GM11168 (cell line): ENCODE data around the gene KIF21A.
"Not testable (repeated sequence)": the region's sequence is repeated elsewhere in the genome, so short reads cannot be mapped to it uniquely, and the experiment has no call there.

ENCODE experiments used
- in situ Hi-C: fragments of 300-500 bp; cut with MboI; formaldehyde crosslinking; loops from one replicate; pipeline ENCODE4 v1.12.0; 2022; ENCODE audit warnings: low sequenced_read_pairs; ENCODE audit not compliant: unreplicated experiment

The KIF21A gene, protein sequence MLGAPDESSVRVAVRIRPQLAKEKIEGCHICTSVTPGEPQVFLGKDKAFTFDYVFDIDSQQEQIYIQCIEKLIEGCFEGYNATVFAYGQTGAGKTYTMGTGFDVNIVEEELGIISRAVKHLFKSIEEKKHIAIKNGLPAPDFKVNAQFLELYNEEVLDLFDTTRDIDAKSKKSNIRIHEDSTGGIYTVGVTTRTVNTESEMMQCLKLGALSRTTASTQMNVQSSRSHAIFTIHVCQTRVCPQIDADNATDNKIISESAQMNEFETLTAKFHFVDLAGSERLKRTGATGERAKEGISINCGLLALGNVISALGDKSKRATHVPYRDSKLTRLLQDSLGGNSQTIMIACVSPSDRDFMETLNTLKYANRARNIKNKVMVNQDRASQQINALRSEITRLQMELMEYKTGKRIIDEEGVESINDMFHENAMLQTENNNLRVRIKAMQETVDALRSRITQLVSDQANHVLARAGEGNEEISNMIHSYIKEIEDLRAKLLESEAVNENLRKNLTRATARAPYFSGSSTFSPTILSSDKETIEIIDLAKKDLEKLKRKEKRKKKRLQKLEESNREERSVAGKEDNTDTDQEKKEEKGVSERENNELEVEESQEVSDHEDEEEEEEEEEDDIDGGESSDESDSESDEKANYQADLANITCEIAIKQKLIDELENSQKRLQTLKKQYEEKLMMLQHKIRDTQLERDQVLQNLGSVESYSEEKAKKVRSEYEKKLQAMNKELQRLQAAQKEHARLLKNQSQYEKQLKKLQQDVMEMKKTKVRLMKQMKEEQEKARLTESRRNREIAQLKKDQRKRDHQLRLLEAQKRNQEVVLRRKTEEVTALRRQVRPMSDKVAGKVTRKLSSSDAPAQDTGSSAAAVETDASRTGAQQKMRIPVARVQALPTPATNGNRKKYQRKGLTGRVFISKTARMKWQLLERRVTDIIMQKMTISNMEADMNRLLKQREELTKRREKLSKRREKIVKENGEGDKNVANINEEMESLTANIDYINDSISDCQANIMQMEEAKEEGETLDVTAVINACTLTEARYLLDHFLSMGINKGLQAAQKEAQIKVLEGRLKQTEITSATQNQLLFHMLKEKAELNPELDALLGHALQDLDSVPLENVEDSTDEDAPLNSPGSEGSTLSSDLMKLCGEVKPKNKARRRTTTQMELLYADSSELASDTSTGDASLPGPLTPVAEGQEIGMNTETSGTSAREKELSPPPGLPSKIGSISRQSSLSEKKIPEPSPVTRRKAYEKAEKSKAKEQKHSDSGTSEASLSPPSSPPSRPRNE (N-terminal part only)

DNA sequence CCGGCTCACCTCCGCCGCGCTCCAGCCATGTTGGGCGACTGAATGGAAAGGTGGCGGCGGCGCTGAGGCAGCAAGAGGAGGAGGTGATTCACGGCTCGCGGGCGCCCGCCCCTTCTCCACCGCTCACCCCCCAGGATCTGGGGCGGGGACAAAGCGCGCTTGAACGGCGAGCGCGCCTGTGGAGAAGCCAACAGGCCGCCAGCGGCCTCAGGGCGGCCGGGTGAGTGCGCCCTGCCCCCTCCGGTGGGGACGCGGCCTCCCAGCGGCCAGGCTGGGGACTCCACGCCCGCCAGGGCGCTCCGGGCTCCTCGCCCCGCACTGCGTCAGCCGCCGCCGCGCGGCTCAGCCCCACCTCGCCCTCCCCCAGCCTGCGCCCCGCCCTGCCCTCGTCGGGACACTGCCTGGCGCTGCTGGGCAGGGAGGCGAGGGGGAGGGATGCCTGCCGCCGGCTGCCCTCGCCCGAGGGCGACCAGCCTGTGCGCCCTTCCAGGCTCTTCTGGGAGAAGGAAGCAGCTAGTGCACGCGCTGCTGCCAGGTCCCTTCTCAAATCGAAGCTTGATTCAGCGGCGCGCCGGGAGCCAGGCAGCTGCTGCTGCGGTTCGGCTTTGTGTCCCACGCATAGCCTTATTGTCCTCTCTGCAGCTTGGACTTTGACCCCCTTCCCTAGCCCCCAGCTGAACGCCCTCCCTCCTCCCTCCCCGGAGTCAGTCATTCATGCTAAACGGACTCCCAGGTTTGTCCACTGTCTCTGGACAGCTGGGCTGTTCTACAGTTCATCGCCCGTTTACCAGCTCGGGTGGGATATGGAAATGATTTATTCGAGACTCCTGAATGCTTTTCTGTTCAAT is at the start of gene KIF21A:
KIF21A (minus strand) TSS at position 40 of the 848 bp plus-strand sequence. CDS start 150 bp downstream, outside the sequence.
- in situ Hi-C loops, result no loop called here

DNA sequence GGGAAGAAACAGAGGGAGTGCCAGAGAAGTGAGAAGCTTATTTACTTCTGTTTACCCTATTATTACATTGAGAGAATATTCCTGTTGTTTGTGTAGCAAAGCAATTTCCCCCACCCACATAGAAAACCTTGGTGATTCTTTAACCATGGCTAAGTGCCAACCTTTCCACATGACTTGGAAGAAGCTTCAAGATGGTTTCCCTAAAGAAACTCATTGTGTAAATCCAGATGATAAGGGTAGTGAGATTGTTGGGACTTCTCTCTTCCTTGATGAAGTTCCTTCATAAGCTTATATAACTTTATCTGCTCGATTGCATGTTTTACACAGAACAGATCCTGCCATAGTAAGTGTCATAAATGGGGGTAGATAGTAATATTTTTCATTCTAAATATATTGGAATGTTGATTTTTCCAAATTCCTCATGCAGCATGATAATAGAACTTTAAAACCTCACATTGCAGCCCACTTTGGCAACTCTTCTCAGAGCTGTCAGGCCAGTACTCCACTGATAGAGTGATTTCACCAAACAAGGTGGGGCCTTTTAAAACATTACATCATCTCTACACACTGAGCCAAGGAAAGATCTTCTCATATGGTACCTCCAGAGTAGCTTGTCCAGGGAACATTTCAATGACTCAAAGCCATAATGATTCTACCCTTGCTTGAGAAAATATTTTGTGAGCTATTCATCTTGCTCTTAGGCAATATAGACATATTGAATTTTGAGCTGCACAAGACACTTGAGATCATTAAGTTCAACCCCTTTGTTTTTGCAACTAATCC is 47.8 kb upstream of the KIF21A start:
- in situ Hi-C loops, result no loop called here

DNA sequence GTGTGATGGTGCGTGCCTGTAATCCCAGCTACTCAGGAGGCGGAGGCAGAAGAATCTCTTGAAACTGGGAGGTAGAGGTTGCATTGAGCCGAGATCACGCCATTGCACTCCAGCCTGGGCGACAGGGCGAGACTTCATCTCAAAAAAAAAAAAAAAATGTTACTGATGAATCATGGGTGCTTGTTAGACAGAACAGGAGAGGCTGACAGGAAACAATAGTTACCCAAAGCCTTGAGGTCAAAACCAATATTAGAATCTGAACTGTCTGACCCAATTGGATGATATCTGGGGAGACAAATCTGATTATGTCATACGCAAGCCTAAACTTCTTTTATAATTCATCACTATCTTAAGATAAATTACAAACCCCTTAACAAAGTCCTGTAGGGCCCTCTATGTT is 40.7 kb upstream of the KIF21A start:
- in situ Hi-C loops, result no loop called here

DNA sequence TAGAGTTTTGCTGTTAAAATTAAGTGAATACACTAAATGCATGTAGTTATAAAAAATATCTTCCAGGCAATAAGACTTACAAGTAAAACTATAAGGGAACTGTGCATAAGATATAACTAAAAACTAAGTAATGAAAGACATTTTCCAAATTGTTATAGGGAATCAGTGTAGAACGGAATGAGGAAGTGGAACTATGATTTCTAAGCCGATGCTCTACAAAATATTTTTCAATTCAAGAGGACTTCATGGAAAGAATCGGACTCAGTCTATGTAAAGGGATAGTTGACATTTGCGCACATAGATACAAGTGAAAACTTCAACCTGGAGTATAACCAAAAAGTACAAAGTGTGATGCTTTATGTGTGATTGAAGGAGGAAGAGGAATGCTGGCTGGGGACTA is 40.1 kb upstream of the KIF21A start:
- in situ Hi-C loops, result no loop called here

DNA sequence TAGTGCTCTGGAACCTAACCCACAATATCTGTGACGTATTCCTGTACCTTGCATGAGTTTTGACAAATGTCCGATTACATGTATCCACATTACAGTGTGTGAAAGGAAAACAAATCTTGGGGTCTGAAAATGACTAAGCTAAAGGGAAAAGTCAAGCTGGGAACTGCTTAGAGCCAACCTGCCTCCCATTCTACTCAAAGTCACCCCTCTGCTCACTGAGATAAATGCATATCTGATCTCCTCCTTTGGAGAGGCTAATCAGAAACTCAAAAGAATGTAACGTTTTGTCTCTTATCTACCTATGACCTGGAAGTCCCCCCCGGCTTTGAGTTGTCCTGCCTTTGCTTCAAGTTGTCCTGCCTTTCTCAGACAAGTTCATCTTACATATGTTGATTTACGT is 34.0 kb upstream of the KIF21A start:
- in situ Hi-C loops, result no loop called here

DNA sequence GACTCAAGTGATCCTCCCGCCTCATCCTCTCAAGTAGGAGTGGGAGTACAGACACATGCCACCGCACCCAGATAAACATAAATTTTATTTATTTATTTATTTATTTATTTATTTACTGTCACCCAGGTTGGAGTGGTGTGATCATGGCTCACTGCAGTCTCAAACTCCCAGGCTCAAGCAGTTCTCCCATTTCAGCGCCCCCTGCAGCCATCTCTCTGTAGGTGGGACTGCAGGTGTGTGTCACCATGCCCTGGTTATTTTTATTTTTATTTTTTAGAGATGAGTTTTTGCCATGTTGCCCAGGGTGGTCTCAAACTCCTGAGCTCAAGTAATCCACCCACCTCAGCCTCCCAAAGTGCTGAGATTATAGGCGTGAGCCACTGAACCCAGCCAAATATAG is 33.2 kb upstream of the KIF21A start:
- in situ Hi-C loops, result no loop called here

DNA sequence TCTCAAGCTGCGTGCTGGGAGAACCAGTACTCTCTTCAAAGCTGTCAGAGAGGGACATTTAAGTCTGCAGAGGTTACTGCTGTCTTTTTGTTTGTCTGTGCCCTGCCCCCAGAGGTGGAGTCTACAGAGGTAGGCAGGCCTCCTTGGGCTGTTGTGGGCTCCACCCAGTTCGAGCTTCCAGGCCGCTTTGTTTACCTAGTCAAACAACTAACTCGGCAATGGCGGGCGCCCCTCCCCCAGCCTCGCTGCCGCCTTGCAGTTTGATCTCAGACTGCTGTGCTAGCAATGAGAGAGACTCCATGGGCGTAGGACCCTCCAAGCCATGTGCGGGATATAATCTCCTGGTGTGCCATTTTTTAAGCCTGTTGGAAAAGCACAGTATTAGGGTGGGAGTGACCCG is 32.2 kb upstream of the KIF21A start:
- in situ Hi-C loops, result not testable (repeated sequence)

DNA sequence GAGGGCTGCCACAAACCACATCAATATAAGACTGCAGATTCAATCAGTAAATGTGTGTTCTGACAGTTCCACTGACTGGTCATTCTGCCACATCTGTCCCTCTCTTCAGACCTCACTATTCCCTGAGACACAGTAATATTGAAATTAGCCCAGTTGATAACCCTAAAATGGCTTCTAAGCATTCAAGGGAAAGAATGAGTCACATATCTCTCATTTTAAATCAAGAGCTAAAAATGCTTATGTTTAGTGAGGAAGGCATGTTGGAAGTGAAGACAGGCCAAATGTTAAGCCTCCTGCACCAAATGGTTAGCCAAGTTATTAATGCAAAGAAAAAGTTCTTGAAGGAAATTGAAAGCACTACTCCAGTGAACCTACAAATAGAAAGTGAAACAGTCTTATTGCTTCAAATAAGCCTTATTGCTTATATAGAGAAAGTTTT is 24.5 kb upstream of the KIF21A start:
- in situ Hi-C loops, result no loop called here

DNA sequence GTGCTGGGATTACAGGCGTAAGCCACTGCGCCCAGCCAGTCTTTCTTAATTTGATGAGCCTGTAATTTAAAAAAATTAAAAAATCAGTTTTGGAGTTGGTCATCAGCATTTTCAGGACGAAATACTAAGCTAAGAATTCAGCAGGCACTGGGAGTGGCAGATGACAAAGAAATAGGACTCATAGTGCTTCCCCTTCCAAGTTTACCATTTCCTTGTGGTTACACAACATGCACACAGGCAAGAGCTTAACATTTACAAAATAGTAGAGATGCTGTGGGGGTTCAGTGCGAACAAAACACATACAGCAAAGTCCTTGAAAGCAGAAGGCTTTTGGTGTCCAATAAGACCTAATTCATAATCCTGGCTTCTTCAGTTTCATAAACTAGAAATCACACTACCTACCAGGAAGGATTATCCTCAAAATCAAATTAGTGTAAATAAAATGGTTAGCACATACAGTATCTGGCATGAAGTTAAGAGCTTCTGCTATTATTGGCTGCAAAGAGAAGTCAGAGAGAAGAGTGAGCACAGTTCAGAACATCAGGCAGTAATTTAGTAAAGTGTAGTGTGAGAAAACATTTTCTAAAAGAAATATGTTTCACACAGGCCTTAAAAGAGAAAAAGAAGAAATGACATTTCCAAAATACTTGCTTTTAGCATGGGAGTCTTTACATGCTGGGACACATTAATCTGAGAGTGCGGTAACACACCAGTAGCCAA is 22.2 kb upstream of the KIF21A start:
- in situ Hi-C loops, result no loop called here

DNA sequence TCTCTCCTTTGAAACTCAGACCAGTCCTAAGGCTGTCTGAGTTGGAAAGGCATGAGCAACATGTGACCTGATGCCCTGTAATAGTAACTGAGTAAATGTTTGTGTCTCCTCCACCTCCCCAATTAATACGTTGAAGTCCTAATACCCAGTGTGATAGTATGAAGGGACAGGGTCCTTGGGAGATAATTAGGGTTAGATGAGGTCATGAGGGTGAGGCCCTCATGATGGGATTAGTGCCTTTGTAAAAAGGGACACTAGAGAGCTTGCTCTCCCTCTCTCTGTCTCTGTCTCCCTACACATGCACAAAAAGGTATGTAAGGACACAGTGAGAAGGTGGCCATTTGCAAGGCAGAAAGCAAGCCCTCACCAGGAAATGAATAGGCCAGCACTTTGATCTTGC is 18.1 kb upstream of the KIF21A start:
- in situ Hi-C loops, result no loop called here

DNA sequence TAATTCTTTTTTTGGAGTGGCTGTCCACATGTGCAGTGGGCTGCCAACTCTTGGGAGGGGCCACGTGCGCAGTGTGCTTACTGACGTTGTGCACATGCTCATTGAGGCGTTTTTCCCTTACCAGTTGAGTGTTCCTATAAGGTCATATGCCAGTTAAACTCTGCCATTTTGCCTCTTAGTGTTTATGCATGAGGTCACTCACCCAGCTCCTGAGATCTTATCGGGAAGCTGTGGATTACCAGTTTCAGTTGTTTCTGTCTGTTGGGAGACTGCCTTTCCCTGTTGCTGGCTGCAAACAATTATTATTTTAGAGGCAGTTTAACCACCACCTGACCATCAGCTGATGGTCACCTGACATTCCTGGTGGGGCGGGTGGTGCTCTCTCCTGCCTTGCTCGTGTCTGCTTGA is 16.1 kb upstream of the KIF21A start:
- in situ Hi-C loops, result no loop called here

DNA sequence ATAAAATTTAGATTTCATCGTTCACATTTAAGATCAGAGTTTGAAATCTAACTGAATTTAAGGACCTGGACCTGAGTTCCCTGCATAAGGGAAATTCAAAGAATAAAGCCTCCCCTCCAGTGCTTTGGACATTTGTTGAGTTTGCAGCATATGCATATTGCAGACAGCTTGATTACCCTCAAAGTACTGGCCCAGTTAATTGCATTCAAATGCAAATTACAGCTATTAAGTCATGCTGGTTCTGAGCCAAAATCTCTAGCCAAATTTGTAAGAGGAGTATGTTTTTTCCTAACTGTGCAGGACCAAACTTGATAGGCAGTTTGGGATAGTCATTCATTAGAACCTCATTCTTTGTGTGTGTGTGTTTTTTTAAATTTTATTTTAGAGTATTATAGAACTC is 9.1 kb upstream of the KIF21A start:
- in situ Hi-C loops, result no loop called here

DNA sequence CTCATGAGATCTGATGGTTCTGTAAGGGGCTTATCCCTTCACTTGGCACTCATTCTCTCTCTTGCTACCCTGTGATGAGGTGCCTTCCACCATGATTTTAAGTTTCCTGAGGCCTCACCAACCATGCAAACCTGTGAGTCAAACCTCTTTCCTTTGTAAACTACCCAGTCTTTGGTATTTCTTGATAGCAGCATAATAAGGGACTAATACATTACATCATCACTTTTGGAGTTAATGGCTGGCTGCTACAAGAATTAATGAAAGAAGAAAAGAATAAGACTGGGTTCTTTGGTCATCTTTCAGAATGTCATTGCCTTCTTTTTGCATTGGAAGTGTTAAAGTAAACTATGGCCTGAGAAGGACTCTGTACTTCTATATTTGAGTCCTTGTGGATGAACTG is 5.1 kb upstream of the KIF21A start:
- in situ Hi-C loops, result no loop called here

DNA sequence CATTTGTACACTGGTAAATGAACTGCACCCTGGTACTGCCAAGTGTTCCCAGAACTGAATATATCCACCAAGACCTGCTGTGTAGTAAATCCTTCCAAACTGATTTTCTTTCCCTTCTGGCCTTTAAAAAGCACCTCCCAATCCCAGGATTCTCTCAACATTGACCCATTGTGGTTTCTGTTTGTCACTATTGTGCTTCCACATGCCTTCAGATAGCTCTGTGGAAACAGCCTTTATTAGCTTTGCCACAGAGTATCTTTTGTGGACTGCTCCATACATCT is 949 bp upstream of the KIF21A start:
- in situ Hi-C loops, result no loop called here

DNA sequence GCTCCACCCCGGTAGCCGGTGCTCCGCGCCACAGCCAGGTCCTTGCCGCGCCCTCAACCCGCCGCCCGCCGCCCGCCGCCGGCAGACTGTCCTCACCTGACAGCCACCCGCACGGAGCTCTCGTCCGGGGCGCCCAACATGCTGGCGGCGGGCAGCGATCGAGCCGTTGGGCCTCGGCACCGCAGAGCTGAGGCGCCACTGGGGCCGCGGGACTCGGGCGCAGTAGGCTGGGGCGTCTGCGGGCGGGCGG is 164 bp downstream of the KIF21A start:
- in situ Hi-C loops, result no loop called here

DNA sequence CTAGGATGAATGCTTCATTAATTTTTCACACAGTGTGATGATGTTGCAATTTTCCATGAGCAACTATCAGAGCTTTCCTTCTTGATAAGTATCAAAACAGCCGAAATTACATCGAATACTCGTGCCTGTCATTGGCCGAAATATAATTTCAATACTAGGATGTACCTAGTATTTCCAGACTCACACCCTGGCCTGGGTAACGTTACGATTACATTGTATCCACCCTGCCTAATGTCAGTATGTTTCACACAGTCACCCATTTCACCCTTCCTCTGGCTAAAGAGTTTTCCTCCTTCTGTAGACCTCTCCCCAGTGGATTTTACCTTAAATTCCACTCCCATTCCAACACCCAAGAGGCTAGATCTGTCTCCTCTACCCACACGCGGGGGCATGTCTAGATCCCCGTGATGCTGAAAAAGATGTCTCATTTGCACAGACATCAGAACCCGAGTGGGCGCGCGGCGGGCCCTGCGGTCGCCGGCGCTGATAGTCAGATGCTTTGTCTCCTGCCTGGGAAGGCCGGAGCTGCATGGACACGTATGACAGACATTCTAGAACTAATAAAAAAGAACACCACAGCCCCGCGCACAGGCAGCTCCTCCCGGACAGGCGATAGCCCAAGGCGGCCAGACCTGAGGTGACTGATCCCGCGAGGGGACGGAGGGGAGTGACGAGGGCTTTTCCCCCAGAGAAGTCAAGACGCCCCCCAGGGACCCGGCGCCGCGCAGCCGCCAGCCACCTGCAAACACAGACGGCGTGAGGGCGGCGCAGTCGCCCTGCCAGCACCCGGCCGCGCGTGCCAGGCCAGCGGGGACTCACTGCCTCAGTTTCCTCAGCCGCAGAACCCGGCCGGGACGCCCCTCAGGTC is 723 bp downstream of the KIF21A start:
- in situ Hi-C loops, result no loop called here

DNA sequence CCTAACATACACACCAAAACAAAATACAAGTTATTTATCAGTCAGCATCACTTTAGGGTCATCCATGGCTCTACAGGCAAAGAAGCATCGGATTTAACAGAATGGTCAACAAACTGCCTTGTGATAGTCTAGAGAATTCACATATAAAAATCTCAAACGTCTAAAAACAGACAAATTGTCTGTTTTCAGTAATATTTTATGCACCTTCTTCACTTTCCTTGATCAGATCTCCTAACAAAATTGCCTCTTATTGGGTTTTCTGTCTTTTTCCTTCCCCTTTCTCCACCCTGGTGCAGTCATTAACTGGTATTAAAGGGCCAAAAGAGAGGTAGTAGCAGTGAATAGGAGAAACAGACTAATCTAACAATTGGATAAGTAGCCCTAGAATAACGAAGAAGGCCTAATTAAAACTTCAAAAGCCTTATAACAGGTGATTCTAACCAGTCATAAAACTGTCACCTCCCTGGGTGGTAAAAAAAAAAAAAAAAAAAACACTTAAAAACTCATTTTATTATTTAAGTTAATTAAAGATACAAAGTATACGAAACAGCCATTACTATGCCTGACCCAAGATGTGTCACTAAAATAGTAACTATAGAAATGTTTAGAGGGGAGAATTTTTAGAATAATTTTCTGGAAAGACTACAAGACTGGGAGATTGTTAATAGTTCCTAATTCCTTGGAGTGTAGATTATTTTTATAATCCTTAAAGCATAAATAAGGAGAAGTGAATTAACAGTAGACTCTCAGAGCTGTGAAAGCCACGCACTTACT is 1.5 kb downstream of the KIF21A start:
- in situ Hi-C loops, result no loop called here
